ENCODE results near the gene GSE1.

DNA sequence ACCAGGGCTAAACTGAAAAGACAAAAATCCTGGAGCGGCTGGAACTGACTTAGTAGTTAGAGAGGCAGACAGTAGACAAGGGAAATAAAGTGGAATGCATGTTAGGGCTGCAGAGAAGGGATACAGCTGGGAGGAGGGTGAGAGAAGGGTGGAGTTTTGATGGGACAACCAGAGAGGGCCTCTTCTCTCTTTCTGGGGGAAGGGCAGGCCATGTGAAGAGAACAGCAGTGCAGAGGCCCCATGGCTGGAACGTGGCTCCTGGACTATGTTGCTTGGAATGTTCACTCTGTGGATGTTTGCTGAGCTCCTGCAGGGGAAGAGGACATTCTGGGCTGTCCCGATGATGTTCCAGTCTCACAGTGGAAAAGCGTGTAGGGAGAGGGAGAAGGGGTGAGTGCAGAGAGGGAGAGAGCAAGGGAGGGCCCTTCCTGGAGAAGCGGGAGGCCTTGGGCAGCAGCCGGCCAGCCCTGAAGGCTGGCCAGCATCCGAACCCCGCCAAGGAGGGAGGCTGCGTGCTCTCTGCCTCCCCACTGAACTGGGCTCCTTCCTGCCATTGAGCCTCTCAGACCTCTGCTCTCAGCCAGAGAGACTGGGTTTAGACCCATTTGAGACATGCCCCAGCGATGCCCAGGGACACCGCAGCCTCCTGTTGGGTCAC, 33.1 kb upstream of the GSE1 start:
- TF ChIP-seq POLR2A (IDR thresholded peaks at IDR 0.05; ENCODE audit: low read depth, low read length), result no peak
- no peak for TF ChIP-seq POLR2AphosphoS5 (IDR thresholded peaks at IDR 0.05; ENCODE audit: low read depth, low read length)
- TF ChIP-seq TAF1 (IDR thresholded peaks at IDR 0.05; ENCODE audit: borderline replicate concordance, low read depth, low read length), result no peak

Data from GM12892 (cell line).